Activated naive CD8-positive, alpha-beta T cell treated with anti-CD3 and anti-CD28 coated beads, Interleukin-2, amount 50 U/mL, for 24 hours (primary cell): ENCODE measurements around the gene SEPTIN10.

Experiments used
- ATAC-seq: fragments of 150-1000 bp; cut with Tn5 transposase; one replicate; pipeline ENCODE4 v1.10.0; 2021
- DNase-seq: peaks from one replicate; pipeline ENCODE4 v3.0.0; 2021
- H3K27ac Mint-ChIP-seq: one replicate; pipeline ENCODE4 v1.8.0; 2021; ENCODE audit warnings: mild to moderate bottlenecking, mixed read lengths
- H3K27me3 Mint-ChIP-seq: one replicate; pipeline ENCODE4 v1.8.0; 2021; ENCODE audit warnings: mixed read lengths
- H3K36me3 Mint-ChIP-seq: one replicate; pipeline ENCODE4 v1.8.0; 2021; ENCODE audit warnings: low read depth, mixed read lengths
- H3K4me1 Mint-ChIP-seq: one replicate; pipeline ENCODE4 v1.8.0; 2021; ENCODE audit warnings: mixed read lengths
- H3K4me3 Mint-ChIP-seq: one replicate; pipeline ENCODE4 v1.8.0; 2021; ENCODE audit warnings: mild to moderate bottlenecking, moderate library complexity, mixed read lengths
- H3K9me3 Mint-ChIP-seq: one replicate; pipeline ENCODE4 v1.8.0; 2021; ENCODE audit warnings: mixed read lengths

SEPTIN10 gene

GRCh38 chr2:109530712-109531111, 83.1 kb downstream of the SEPTIN10 start:
- H3K4me3 Mint-ChIP-seq = no peak overlapping the region
- peaks cover 3% of the 10 kb centered on the region for H3K27me3 Mint-ChIP-seq
- ATAC-seq (no peak), DNase-seq (no peak)
- no peaks in the 10 kb centered on the region for H3K9me3 Mint-ChIP-seq
- H3K27ac Mint-ChIP-seq = no peak overlapping the region
- H3K36me3 Mint-ChIP-seq = no peaks in the 10 kb centered on the region
- H3K4me1 Mint-ChIP-seq = no peaks in the 10 kb centered on the region

- H3K4me1 Mint-ChIP-seq = no peaks in the 10 kb centered on the region
- no peaks in the 10 kb centered on the region for H3K9me3 Mint-ChIP-seq
- H3K27me3 Mint-ChIP-seq = peaks cover 3% of the 10 kb centered on the region
- ATAC-seq (no peak), DNase-seq (no peak)
- no peaks in the 10 kb centered on the region for H3K36me3 Mint-ChIP-seq
- H3K4me3 Mint-ChIP-seq = no peak overlapping the region
- no peak overlapping the region for H3K27ac Mint-ChIP-seq
Measured at GRCh38 chr2:109529532-109530449, 84.0 kb downstream of the SEPTIN10 start.

- Mint-ChIP-seq H3K27ac (no peak overlapping the region), H3K27me3 (peaks cover 3% of the 10 kb centered on the region), H3K36me3 (no peaks in the 10 kb centered on the region), H3K4me1 (no peaks in the 10 kb centered on the region), H3K9me3 (no peaks in the 10 kb centered on the region), H3K4me3 (no peak overlapping the region)
- no peak for ATAC-seq
- DNase-seq = no peak
Measured at GRCh38 chr2:109528811-109529501, 84.8 kb downstream of the SEPTIN10 start.

GRCh38 chr2:109527846-109528705, 85.7 kb downstream of the SEPTIN10 start:
- no peak for ATAC-seq
- no peak for DNase-seq
- Mint-ChIP-seq H3K27me3 (peaks cover 3% of the 10 kb centered on the region), H3K9me3 (no peaks in the 10 kb centered on the region), H3K4me3 (no peak overlapping the region), H3K4me1 (no peaks in the 10 kb centered on the region), H3K27ac (no peak overlapping the region), H3K36me3 (no peaks in the 10 kb centered on the region)

GRCh38 chr2:109527079-109527478, 86.7 kb downstream of the SEPTIN10 start:
- no peak for DNase-seq
- H3K4me3 Mint-ChIP-seq = no peak overlapping the region
- H3K9me3 Mint-ChIP-seq = no peaks in the 10 kb centered on the region
- ATAC-seq = no peak
- no peaks in the 10 kb centered on the region for H3K4me1 Mint-ChIP-seq
- no peaks in the 10 kb centered on the region for H3K36me3 Mint-ChIP-seq
- H3K27me3 Mint-ChIP-seq = peaks cover 3% of the 10 kb centered on the region
- no peak overlapping the region for H3K27ac Mint-ChIP-seq

- no peaks in the 10 kb centered on the region for H3K36me3 Mint-ChIP-seq
- H3K4me3 Mint-ChIP-seq = no peak overlapping the region
- H3K27ac Mint-ChIP-seq = no peak overlapping the region
- peaks cover 3% of the 10 kb centered on the region for H3K27me3 Mint-ChIP-seq
- no peaks in the 10 kb centered on the region for H3K4me1 Mint-ChIP-seq
- ATAC-seq = no peak
- no peaks in the 10 kb centered on the region for H3K9me3 Mint-ChIP-seq
- DNase-seq = no peak
Measured at GRCh38 chr2:109526442-109526970, 87.3 kb downstream of the SEPTIN10 start.

GRCh38 chr2:109525836-109526235, 87.9 kb downstream of the SEPTIN10 start:
- Mint-ChIP-seq H3K27me3 (peaks cover 1% of the 10 kb centered on the region), H3K4me1 (no peaks in the 10 kb centered on the region), H3K9me3 (no peaks in the 10 kb centered on the region), H3K27ac (no peak overlapping the region), H3K4me3 (no peak overlapping the region), H3K36me3 (no peaks in the 10 kb centered on the region)
- DNase-seq = no peak
- ATAC-seq = no peak

- Mint-ChIP-seq H3K4me1 (no peaks in the 10 kb centered on the region), H3K27ac (no peak overlapping the region)
- DNase-seq = no peak
Measured at GRCh38 chr2:109523536-109524361, 90.0 kb downstream of the SEPTIN10 start.

GRCh38 chr2:109523121-109523520, 90.6 kb downstream of the SEPTIN10 start:
- no peak overlapping the region for H3K4me3 Mint-ChIP-seq
- DNase-seq (no peak), ATAC-seq (no peak)
- H3K4me1 Mint-ChIP-seq = no peaks in the 10 kb centered on the region
- peaks cover 1% of the 10 kb centered on the region for H3K27me3 Mint-ChIP-seq
- H3K36me3 Mint-ChIP-seq = no peaks in the 10 kb centered on the region
- no peak overlapping the region for H3K27ac Mint-ChIP-seq
- H3K9me3 Mint-ChIP-seq = no peaks in the 10 kb centered on the region

More at GRCh38 chr2:109523536-109524361, 90.0 kb downstream of the SEPTIN10 start:
- no peaks in the 10 kb centered on the region for H3K9me3 Mint-ChIP-seq
- H3K27me3 Mint-ChIP-seq = peaks cover 1% of the 10 kb centered on the region
- no peak overlapping the region for H3K4me3 Mint-ChIP-seq
- ATAC-seq = no peak
- no peaks in the 10 kb centered on the region for H3K36me3 Mint-ChIP-seq

GRCh38 chr2:109522063-109522374, 91.7 kb downstream of the SEPTIN10 start:
- DNase-seq (no peak), ATAC-seq (no peak)
- no peaks in the 10 kb centered on the region for H3K4me1 Mint-ChIP-seq
- no peaks in the 10 kb centered on the region for H3K9me3 Mint-ChIP-seq
- H3K4me3 Mint-ChIP-seq = no peak overlapping the region
- H3K36me3 Mint-ChIP-seq = no peaks in the 10 kb centered on the region
- H3K27ac Mint-ChIP-seq = no peak overlapping the region
- H3K27me3 Mint-ChIP-seq = peaks cover 1% of the 10 kb centered on the region

GRCh38 chr2:109521233-109522062, 92.3 kb downstream of the SEPTIN10 start:
- Mint-ChIP-seq H3K9me3 (no peaks in the 10 kb centered on the region), H3K4me1 (no peaks in the 10 kb centered on the region), H3K27me3 (no peaks in the 10 kb centered on the region), H3K36me3 (no peaks in the 10 kb centered on the region), H3K27ac (no peak overlapping the region), H3K4me3 (no peak overlapping the region)
- ATAC-seq (no peak), DNase-seq (no peak)

- Mint-ChIP-seq H3K36me3 (no peaks in the 10 kb centered on the region), H3K9me3 (no peaks in the 10 kb centered on the region), H3K27ac (no peak overlapping the region), H3K27me3 (no peaks in the 10 kb centered on the region), H3K4me1 (no peaks in the 10 kb centered on the region), H3K4me3 (no peak overlapping the region)
- DNase-seq (no peak), ATAC-seq (no peak)
Measured at GRCh38 chr2:109519513-109519912, 94.3 kb downstream of the SEPTIN10 start.
